Tibial nerve (tissue), 4 donors: ENCODE data around the gene SAMMSON. TPM values are rescaled to one million over a fixed set of nuclear protein-coding genes. Genes with fewer than 3 reads are reported as not detected.
A peak's percentile ranks its signal among the peaks of the same experiment; 100 is the strongest.

Experiments
- DNase-seq, 2 donors: peaks; one replicate each; pipeline ENCODE4 v3.0.0-alpha.2; 2019; ENCODE audit warnings: low spot score in 2 of 2
- H3K27ac ChIP-seq, 4 donors: fragments of 200-600 bp; sonication (generic) in 3 of 4; one replicate each; pipeline ENCODE4 v1.5.1; 2017 to 2019; ENCODE audit warnings: mild to moderate bottlenecking in 1 of 4
- H3K27me3 ChIP-seq, 2 donors: fragments of 200-600 bp; sonication (generic) in 1 of 2; one replicate each; pipeline versions ENCODE4 v1.5.1 to v1.6.0; 2017 to 2019
- H3K36me3 ChIP-seq, 3 donors: fragments of 200-600 bp; sonication (generic); one replicate each; pipeline ENCODE4 v1.5.1; 2018 to 2019
- H3K4me1 ChIP-seq, 4 donors: fragments of 200-600 bp; sonication (generic) in 3 of 4; one replicate each; pipeline ENCODE4 v1.5.1; 2017 to 2019
- H3K4me3 ChIP-seq, 4 donors: fragments of 200-600 bp; sonication (generic) in 3 of 4; one replicate each; pipeline ENCODE4 v1.5.1; 2017 to 2019; ENCODE audit warnings: mild to moderate bottlenecking in 1 of 4, moderate library complexity in 1 of 4
- H3K9me3 ChIP-seq, 4 donors: fragments of 200-600 bp; sonication (generic) in 3 of 4; one replicate each; pipeline ENCODE4 v1.5.1; 2017 to 2019
- EP300 ChIP-seq, 2 donors: sonication (generic); formaldehyde crosslinking; IDR thresholded peaks; one replicate each; pipeline ENCODE4 v1.6.1; 2017; ENCODE audit warnings: antibody characterized with exemption in 2 of 2, mild to moderate bottlenecking in 1 of 2
- POLR2A ChIP-seq, 2 donors: fragments of 450-650 bp; IDR thresholded peaks; one replicate each; pipeline ENCODE4 v1.6.1; 2017; ENCODE audit warnings: antibody characterized with exemption in 2 of 2, mild to moderate bottlenecking in 2 of 2, moderate library complexity in 2 of 2
- WGBS, 2 donors: methylation state at CpG; one replicate each; pipeline ENCODE4 v1.1.5; 2018; 5-methylcytosine and 5-hydroxymethylcytosine counted together
- total RNA-seq, 4 donors: library from RNA; depleted of rRNA; stranded (reverse); fragments of >200 nt; gene quantifications; one replicate each; pipeline ENCODE4 v1.1.0, GENCODE V29; 2016
- TF ChIP-seq, protein P1 (sequence below), 5 experiments: fragments of 200-600 bp in 3 of 5; fragments of 450-650 bp in 2 of 5; sonication (generic) in 3 of 5; IDR thresholded peaks; one replicate each; pipeline ENCODE4 v1.5.1; 2016 to 2019; ENCODE audit warnings: antibody characterized with exemption in 5 of 5, mild to moderate bottlenecking in 3 of 5, moderate library complexity in 2 of 5

SAMMSON gene
- total RNA-seq, 4 donors from 2014 or later = 2.1 to 3.1 (median 2.3) TPM

DNA sequence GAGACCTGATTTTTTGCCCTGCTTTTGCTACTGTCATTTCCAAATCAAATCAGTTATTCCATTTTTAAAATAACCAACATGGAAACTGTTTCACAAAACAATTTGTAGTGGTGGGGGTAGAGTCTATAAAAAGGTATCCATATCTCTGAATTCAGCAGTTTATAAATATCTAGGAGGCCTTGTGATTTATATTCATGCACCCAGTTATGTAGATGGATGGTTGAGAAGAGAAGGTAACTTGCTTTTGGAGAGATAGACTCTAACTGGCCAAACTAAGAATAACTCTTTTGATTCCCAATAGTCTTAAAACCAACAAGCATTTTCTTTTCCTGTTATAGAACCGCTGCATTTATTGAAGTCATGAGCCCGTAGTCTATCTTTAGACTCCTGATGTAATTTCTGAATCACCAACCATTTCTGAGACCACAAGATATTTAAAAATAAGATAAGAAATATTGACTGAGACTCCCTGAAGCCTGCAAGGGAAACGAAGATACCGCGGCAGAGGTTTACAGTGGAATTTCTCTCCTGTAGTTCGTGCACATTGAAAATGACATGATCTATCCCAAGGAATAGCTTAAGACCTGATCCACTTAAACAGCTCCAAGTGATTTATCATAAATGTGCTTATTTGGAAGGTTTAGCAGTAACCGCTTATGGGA is 68.5 kb downstream of the SAMMSON start:
- Histone ChIP-seq H3K4me1 (peaks cover 0 to 14% (median 1%) of the 10 kb centered on the region in 4 donors), H3K9me3 (no peaks in the 10 kb centered on the region), H3K27ac (no peak overlapping the region), H3K27me3 (no peaks in the 10 kb centered on the region), H3K4me3 (no peak overlapping the region), H3K36me3 (no peaks in the 10 kb centered on the region)
- 72 to 76% methylated on average over 7 of the region's 7 CpGs for WGBS, 2 donors
- TF ChIP-seq POLR2A (IDR thresholded peaks at IDR 0.05) (no peak), EP300 (IDR thresholded peaks at IDR 0.05) (no peak)
- TF ChIP-seq, protein P1, sequence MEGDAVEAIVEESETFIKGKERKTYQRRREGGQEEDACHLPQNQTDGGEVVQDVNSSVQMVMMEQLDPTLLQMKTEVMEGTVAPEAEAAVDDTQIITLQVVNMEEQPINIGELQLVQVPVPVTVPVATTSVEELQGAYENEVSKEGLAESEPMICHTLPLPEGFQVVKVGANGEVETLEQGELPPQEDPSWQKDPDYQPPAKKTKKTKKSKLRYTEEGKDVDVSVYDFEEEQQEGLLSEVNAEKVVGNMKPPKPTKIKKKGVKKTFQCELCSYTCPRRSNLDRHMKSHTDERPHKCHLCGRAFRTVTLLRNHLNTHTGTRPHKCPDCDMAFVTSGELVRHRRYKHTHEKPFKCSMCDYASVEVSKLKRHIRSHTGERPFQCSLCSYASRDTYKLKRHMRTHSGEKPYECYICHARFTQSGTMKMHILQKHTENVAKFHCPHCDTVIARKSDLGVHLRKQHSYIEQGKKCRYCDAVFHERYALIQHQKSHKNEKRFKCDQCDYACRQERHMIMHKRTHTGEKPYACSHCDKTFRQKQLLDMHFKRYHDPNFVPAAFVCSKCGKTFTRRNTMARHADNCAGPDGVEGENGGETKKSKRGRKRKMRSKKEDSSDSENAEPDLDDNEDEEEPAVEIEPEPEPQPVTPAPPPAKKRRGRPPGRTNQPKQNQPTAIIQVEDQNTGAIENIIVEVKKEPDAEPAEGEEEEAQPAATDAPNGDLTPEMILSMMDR (IDR thresholded peaks at IDR 0.05) = no peak
- no peak for DNase-seq

DNA sequence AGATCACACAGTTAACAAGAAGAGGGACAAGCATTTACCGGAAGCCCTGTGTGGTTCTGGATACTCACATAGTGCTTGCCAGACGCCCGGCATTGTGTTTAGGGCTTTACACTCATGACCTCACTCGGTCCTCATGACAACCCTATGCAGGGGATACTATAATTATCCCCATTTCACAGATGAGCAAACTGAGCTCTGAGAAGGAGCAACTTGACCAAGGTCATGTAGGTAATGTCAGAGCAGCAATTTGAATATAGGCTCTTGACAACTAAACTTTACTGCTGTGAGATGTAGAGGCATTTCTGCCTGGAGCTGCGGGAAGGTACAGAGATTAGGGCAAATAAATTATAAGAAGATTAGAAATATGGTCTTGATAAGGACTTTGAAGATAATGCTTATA is 70.0 kb downstream of the SAMMSON start:
- no peaks in the 10 kb centered on the region for H3K27me3 ChIP-seq
- WGBS, 2 donors = 85 to 90% methylated on average over 5 of the region's 5 CpGs
- no peak for DNase-seq
- H3K9me3 ChIP-seq = no peaks in the 10 kb centered on the region
- peaks cover 0 to 7% (median 0%) of the 10 kb centered on the region in 4 donors for H3K4me1 ChIP-seq
- no peak overlapping the region for H3K4me3 ChIP-seq
- TF ChIP-seq, protein P1 (IDR thresholded peaks at IDR 0.05) = no peak
- TF ChIP-seq EP300 (IDR thresholded peaks at IDR 0.05) = no peak
- TF ChIP-seq POLR2A (IDR thresholded peaks at IDR 0.05) = no peak
- H3K27ac ChIP-seq = no peak overlapping the region
- no peaks in the 10 kb centered on the region for H3K36me3 ChIP-seq

DNA sequence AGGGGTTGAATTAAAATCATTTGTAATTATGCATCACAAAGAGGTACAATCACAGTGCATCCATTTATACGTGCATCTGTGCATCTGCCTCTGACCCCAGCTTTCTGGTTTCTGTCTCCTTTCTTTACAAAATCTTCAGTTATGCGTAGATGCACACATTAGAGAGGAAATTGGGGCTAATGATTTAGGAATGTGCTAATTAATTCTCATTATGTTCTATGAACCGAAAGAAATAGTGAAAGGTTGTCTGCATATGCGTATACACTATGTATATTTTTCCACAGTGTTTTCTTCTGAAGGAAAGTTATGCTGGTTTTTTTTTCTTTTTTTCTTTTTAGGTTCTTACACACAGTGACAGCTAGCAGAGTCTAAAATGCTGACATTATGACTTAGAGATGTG is 71.6 kb downstream of the SAMMSON start:
- TF ChIP-seq EP300 (IDR thresholded peaks at IDR 0.05) (no peak), POLR2A (IDR thresholded peaks at IDR 0.05) (no peak)
- TF ChIP-seq, protein P1 (IDR thresholded peaks at IDR 0.05) = no peak
- H3K36me3 ChIP-seq = no peaks in the 10 kb centered on the region
- WGBS, 2 donors = 78% methylated on average over 4 of the region's 4 CpGs
- H3K27me3 ChIP-seq = no peaks in the 10 kb centered on the region
- no peak overlapping the region for H3K4me3 ChIP-seq
- peaks cover 0 to 7% (median 0%) of the 10 kb centered on the region in 4 donors for H3K4me1 ChIP-seq
- H3K9me3 ChIP-seq = no peaks in the 10 kb centered on the region
- no peak overlapping the region for H3K27ac ChIP-seq
- no peak for DNase-seq

DNA sequence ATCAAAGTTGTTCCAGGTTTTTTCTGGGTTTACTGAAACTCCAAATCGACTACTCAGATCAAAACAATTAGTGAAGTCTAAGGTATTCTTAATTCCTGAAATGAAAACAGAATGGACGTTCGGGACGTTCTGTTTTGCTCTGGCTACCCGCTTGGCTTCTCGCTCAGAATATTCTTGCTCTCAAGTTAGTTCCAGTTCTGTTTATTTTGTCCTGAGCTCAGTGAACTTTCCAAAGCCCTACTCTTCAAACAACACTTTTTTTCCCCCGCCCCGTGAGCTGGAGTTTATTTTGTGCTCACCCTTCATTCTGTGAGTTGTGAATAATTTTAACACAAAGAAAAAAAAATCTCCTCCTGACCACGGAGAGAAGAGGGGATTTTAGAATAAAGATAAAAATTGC is 72.6 kb downstream of the SAMMSON start:
- peak overlapping the region in 3 of 4 donors; percentile 13 to 36 (median 20) for H3K4me3 ChIP-seq
- H3K9me3 ChIP-seq = no peaks in the 10 kb centered on the region
- H3K27ac ChIP-seq = peak overlapping the region in 2 of 4 donors; percentile 18 to 60
- peak in 1 of 2 donors; percentile 9 for DNase-seq
- H3K36me3 ChIP-seq = no peaks in the 10 kb centered on the region
- H3K27me3 ChIP-seq = no peaks in the 10 kb centered on the region
- TF ChIP-seq, protein P1 (IDR thresholded peaks at IDR 0.05) = no peak
- TF ChIP-seq EP300 (IDR thresholded peaks at IDR 0.05) = no peak
- no peak for TF ChIP-seq POLR2A (IDR thresholded peaks at IDR 0.05)
- 7 to 12% methylated on average over 9 of the region's 9 CpGs for WGBS, 2 donors
- peaks cover 0 to 7% (median 0%) of the 10 kb centered on the region in 4 donors for H3K4me1 ChIP-seq

DNA sequence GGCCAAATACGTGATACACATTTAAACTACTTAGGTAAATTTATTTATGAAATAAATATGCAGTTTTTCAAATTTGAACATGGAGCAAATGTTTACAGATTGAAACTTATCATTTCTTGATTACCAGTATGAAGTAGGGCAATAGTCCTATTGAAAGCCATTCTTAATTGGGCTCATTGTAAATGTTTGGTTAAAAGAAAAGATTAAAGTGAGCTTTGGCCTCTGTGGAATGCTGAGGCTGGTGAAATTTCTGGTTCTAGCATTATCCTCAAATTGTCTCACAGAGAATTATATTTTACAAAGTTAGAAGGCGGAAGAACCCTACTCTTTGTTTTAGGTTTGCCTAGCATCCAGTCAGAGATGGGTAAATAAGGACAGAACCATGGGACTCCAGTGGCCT is 73.2 kb downstream of the SAMMSON start:
- DNase-seq = no peak
- no peak overlapping the region for H3K4me3 ChIP-seq
- no peak overlapping the region for H3K27ac ChIP-seq

More for the DNA sequence above, 73.2 kb downstream of the SAMMSON start:
- no peak for TF ChIP-seq EP300 (IDR thresholded peaks at IDR 0.05)
- TF ChIP-seq POLR2A (IDR thresholded peaks at IDR 0.05) = no peak
- TF ChIP-seq, protein P1 (IDR thresholded peaks at IDR 0.05) = no peak
- 95 to 96% methylated on average over 2 of the region's 2 CpGs for WGBS, 2 donors
- H3K9me3 ChIP-seq = no peaks in the 10 kb centered on the region
- H3K4me1 ChIP-seq = peaks cover 0 to 7% (median 0%) of the 10 kb centered on the region in 4 donors
- no peaks in the 10 kb centered on the region for H3K27me3 ChIP-seq
- H3K36me3 ChIP-seq = no peaks in the 10 kb centered on the region
